ENCODE measurements around the gene IFT25.

DNA sequence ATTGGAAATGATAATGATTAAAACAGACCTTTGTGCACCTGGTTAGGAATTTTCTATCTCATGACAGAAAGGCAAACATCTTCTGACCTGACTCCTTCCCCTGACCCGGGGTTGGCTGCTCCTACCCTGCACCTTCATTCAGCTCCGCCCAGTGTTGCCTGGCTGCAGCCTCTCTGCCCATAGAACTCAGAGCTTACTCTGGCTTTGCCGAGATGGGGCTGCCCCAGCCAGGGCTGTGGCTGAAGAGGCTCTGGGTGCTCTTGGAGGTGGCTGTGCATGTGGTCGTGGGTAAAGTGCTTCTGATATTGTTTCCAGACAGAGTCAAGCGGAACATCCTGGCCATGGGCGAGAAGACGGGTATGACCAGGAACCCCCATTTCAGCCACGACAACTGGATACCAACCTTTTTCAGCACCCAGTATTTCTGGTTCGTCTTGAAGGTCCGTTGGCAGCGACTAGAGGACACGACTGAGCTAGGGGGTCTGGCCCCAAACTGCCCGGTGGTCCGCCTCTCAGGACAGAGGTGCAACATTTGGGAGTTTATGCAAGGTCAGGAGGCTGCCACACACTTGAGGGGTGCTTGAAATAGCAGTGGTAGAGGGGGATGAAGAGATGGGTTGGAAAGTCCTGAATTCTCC, 51.4 kb downstream of the IFT25 start, which contains the start of gene DIO1:
- TF ChIP-seq GATA2 (IDR thresholded peaks at IDR 0.05; ENCODE audit: low read depth, low read length) = no peak
- TF ChIP-seq GATA3 (IDR thresholded peaks at IDR 0.05; ENCODE audit: low read depth, low read length) = no peak
